A204.1 (cell line): ENCODE measurements around the gene CTSK.

Source experiments
- FAIRE-seq: peaks from 2 replicates; lab custom pipeline; 2012; peaks lifted over from hg19 to GRCh38; lab: Jason Lieb, UNC

The CTSK gene

DNA sequence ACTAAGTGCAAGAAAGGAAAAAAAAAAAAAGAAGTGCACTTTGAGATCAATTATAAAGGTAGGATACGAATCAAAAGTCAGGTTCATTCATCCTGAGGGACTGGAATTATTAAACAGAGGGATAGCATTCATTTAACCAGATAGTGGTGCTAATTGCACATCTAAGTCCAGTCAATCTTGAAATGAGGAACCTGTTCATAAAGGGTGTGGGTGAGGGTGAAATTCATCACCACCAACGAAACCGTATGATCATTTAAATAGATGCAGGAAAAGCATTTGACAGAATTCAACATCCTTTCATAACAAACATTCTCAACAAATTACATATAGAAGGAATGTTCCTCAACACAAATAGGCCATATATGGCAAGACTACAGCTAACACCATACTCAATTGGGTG lies 48.0 kb downstream of the CTSK start:
- FAIRE-seq, result no peak

DNA sequence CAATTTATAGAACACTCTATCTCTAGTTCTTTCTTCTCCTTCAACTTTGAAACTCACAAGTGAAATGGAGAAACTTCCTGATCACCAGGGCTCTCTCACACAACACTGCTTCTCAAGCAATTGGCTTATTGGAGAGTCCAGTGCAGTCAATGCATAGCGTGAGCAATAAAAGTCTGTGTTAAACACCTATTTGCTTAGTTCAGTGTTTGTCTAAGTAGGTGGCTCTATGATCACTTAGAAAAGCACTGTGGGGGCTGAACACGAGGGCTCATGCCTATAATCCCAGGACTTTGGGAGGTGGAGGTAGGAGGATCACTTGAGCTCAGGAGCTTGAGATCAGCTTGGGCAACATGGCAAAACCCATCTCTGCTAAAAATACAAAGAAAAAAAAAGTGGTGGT lies 54.6 kb downstream of the CTSK start:
- FAIRE-seq, result no peak

- FAIRE-seq, result no peak
Observed at GRCh38 chr1:150751443-150751842, 56.6 kb downstream of the CTSK start.

GRCh38 chr1:150749720-150750311 lies 58.2 kb downstream of the CTSK start:
- no peak for FAIRE-seq

GRCh38 chr1:150748878-150749719 lies 59.0 kb downstream of the CTSK start:
- FAIRE-seq, result no peak
